ENCODE measurements around the gene NFKBIE.

DNA sequence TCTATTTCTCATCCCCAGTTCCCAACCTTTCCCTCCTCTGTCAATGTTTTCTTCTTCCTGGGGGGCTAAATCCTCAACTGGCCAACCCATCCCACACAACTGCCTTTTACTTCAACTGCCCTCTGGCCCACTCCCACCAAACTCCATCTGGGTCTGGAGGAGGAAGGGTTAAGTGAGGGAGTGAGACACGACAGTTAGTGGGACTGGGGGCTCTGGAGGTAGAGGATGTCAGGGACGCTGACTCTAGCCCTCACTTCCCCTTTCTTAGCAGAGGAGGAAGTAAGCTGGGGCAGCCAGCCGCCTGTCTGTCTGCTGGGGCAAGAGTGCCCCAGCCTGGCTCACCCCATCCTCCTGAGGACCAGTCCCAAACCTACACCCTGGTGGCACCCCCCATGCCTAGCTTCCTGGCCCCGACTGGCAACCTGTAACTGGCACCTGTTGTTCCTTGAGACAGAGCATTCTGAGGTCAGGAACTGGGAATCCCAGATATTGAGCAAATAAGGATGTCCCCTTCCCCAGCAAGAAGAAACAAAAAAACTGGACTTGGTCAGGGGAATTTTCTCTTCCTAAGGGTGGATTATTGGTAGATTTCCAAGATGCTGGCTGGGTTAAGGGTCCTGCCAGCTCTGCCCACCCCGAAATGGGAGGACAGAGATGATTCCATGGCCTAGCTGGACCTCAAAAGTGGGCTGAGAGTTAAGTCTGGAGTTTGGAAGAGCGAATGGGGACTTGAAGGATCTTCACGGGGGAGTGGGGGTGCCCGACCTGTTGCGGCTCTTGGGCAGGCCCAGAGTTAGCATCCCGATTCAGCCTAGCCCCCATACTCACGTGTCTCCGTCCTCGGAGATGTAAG, 971 bp downstream of the NFKBIE start:
- TF ChIP-seq EZH2 (IDR thresholded peaks at IDR 0.05; ENCODE audit: borderline replicate concordance, low read length), result no peak
- no peak for TF ChIP-seq CTCF (IDR thresholded peaks at IDR 0.05; ENCODE audit: low read length)

Data from OCI-LY1 (cell line).